Caco-2 (cell line): Measurements from ENCODE around the gene RGS6. TPM values are rescaled to one million over a fixed set of nuclear protein-coding genes. Genes with fewer than 3 reads are reported as not detected.

Experiments
- BruUV-seq: library from RNA; stranded (reverse); fragments of 400-500 nt; replicated peaks from 2 replicates; lab custom pipeline; 2021; lab: Mats Ljungman, UMichigan
- CTCF ChIA-PET: fragments of 300-600 bp; sonication (Branson Sonifier 250); formaldehyde crosslinking; loops from one replicate; lab custom pipeline; 2022; ENCODE audit warnings: antibody characterized with exemption; lab: Charles Lee
- POLR2A ChIA-PET: fragments of 300-600 bp; sonication (Branson Sonifier 250); formaldehyde crosslinking; loops from one replicate; lab custom pipeline; 2022; ENCODE audit warnings: antibody characterized with exemption; lab: Charles Lee
- DNase-seq, 2 experiments: peaks; one replicate each; pipeline versions ENCODE4 v3.0.0 to v3.0.0-alpha.2; 2020 to 2022
- H3K27me3 ChIP-seq: replicated peaks from 2 replicates; pipeline ENCODE4 v1.6.0; 2011; ENCODE audit warnings: low read length; ENCODE audit not compliant: control insufficient read depth, insufficient read depth
- H3K36me3 ChIP-seq: 2 replicates; pipeline ENCODE4 v1.5.1; 2011; ENCODE audit warnings: low read length; ENCODE audit not compliant: control insufficient read depth, insufficient read depth
- H3K4me1 ChIP-seq: fragments of 250-450 bp; sonication (Bioruptor Pico); 2 replicates; pipeline ENCODE4 v1.5.1; 2020; ENCODE audit warnings: mild to moderate bottlenecking
- H3K4me3 ChIP-seq: 2 replicates; pipeline ENCODE4 v1.5.1; 2011; ENCODE audit warnings: low read depth, mild to moderate bottlenecking, control low read depth, low read length
- H3K9me3 ChIP-seq: fragments of 250-450 bp; sonication (Bioruptor Pico); 2 replicates; pipeline ENCODE4 v1.5.1; 2020; ENCODE audit warnings: mild to moderate bottlenecking, moderate library complexity
- H3K27ac Mint-ChIP-seq: one replicate; pipeline ENCODE4 v1.8.0; 2022; ENCODE audit warnings: mixed read lengths; ENCODE audit not compliant: unreplicated experiment
- H3K27me3 Mint-ChIP-seq: one replicate; pipeline ENCODE4 v1.8.0; 2022; ENCODE audit warnings: mixed read lengths; ENCODE audit not compliant: insufficient read depth, unreplicated experiment
- H3K36me3 Mint-ChIP-seq: one replicate; pipeline ENCODE4 v1.8.0; 2022; ENCODE audit warnings: mild to moderate bottlenecking, mixed read lengths; ENCODE audit not compliant: insufficient read depth, unreplicated experiment
- H3K4me1 Mint-ChIP-seq: one replicate; pipeline ENCODE4 v1.8.0; 2022; ENCODE audit warnings: low read depth, mixed read lengths; ENCODE audit not compliant: unreplicated experiment
- H3K4me3 Mint-ChIP-seq: one replicate; pipeline ENCODE4 v1.8.0; 2022; ENCODE audit warnings: mild to moderate bottlenecking, moderate library complexity, mixed read lengths; ENCODE audit not compliant: unreplicated experiment
- H3K9me3 Mint-ChIP-seq: one replicate; pipeline ENCODE4 v1.8.0; 2022; ENCODE audit warnings: mixed read lengths; ENCODE audit not compliant: unreplicated experiment
- CTCF ChIP-seq, 2 experiments: fragments of 200-600 bp in 1 of 2; IDR thresholded peaks; 1 replicate in 1 of 2; 2 replicates in 1 of 2; pipeline versions ENCODE4 v1.5.1 to v1.8.0; 2011 to 2022; ENCODE audit warnings: antibody characterized with exemption in 1 of 2, control low read depth in 1 of 2, inconsistent platforms in 1 of 2, low read depth in 1 of 2, low read length in 1 of 2, mild to moderate bottlenecking in 1 of 2, moderate library complexity in 1 of 2; ENCODE audit not compliant: insufficient read depth in 1 of 2, severe bottlenecking in 1 of 2, unreplicated experiment in 1 of 2
- intact Hi-C: fragments of 100-400 bp; cut with micrococcal nuclease; formaldehyde crosslinking; loops from one replicate; pipeline ENCODE4 v1.10.0; 2022; ENCODE audit not compliant: unreplicated experiment
- total RNA-seq: library from RNA; stranded (reverse); gene quantifications from 2 replicates; pipeline ENCODE4 v1.2.3, GENCODE V29; 2022

The RGS6 gene
- total RNA-seq, 1 experiment from 2014 or later, result not detected

- ChIA-PET POLR2A (no interaction called here), CTCF (no interaction called here)
- intact Hi-C loops, result no loop called here
- Mint-ChIP-seq H3K4me3 (no peak overlapping the region), H3K27me3 (no peaks in the 10 kb centered on the region), H3K4me1 (no peaks in the 10 kb centered on the region), H3K27ac (no peak overlapping the region), H3K36me3 (no peaks in the 10 kb centered on the region), H3K9me3 (no peaks in the 10 kb centered on the region)
- no peaks in the 10 kb centered on the region for H3K36me3 ChIP-seq
- H3K4me3 ChIP-seq, result no peak overlapping the region
- H3K4me1 ChIP-seq, result no peaks in the 10 kb centered on the region
- H3K27me3 ChIP-seq, result no peaks in the 10 kb centered on the region
- TF ChIP-seq CTCF (IDR thresholded peaks at IDR 0.05; ENCODE audit: insufficient read depth in 1 of 2, low read depth in 1 of 2, low read length in 1 of 2, severe bottlenecking in 1 of 2, unreplicated experiment in 1 of 2), result no peak
- no TSS peak for BruUV-seq
- no peak for DNase-seq
- no peaks in the 10 kb centered on the region for H3K9me3 ChIP-seq
Measured at GRCh38 chr14:72275242-72275641, 343.0 kb downstream of the RGS6 start.

GRCh38 chr14:72278316-72278715 lies 346.1 kb downstream of the RGS6 start:
- DNase-seq, result no peak
- no peaks in the 10 kb centered on the region for H3K27me3 Mint-ChIP-seq
- Histone ChIP-seq H3K27me3 (no peaks in the 10 kb centered on the region), H3K4me3 (no peak overlapping the region), H3K9me3 (peaks cover 5% of the 10 kb centered on the region), H3K4me1 (no peaks in the 10 kb centered on the region), H3K36me3 (no peaks in the 10 kb centered on the region)
- no peaks in the 10 kb centered on the region for H3K4me1 Mint-ChIP-seq
- ChIA-PET POLR2A (no interaction called here), CTCF (no interaction called here)
- H3K36me3 Mint-ChIP-seq, result no peaks in the 10 kb centered on the region
- H3K4me3 Mint-ChIP-seq, result no peak overlapping the region
- intact Hi-C loops, result no loop called here
- no TSS peak for BruUV-seq
- H3K27ac Mint-ChIP-seq, result no peak overlapping the region
- peaks cover 6% of the 10 kb centered on the region for H3K9me3 Mint-ChIP-seq
- TF ChIP-seq CTCF (IDR thresholded peaks at IDR 0.05; ENCODE audit: insufficient read depth in 1 of 2, low read depth in 1 of 2, low read length in 1 of 2, severe bottlenecking in 1 of 2, unreplicated experiment in 1 of 2), result no peak

GRCh38 chr14:72284176-72284575 lies 351.9 kb downstream of the RGS6 start:
- Histone ChIP-seq H3K4me3 (no peak overlapping the region), H3K36me3 (no peaks in the 10 kb centered on the region), H3K27me3 (no peaks in the 10 kb centered on the region), H3K4me1 (no peaks in the 10 kb centered on the region), H3K9me3 (peaks cover 29% of the 10 kb centered on the region)
- H3K4me1 Mint-ChIP-seq, result no peaks in the 10 kb centered on the region
- H3K36me3 Mint-ChIP-seq, result no peaks in the 10 kb centered on the region
- no peak overlapping the region for H3K27ac Mint-ChIP-seq
- no peak for DNase-seq
- H3K4me3 Mint-ChIP-seq, result no peak overlapping the region
- TF ChIP-seq CTCF (IDR thresholded peaks at IDR 0.05; ENCODE audit: insufficient read depth in 1 of 2, low read depth in 1 of 2, low read length in 1 of 2, severe bottlenecking in 1 of 2, unreplicated experiment in 1 of 2), result no peak
- no TSS peak for BruUV-seq
- intact Hi-C loops, result no loop called here
- ChIA-PET POLR2A (no interaction called here), CTCF (no interaction called here)
- H3K9me3 Mint-ChIP-seq, result peaks cover 25% of the 10 kb centered on the region
- no peaks in the 10 kb centered on the region for H3K27me3 Mint-ChIP-seq
